A673 (cell line): ENCODE measurements around the gene UFC1. TPM values are rescaled to one million over a fixed set of nuclear protein-coding genes. Genes with fewer than 3 reads are reported as not detected.
A peak's percentile ranks its signal among the peaks of the same experiment; 100 is the strongest.

Source experiments
- BruUV-seq: library from RNA; stranded (reverse); fragments of 400-500 nt; replicated peaks from 2 replicates; lab custom pipeline; 2021; lab: Mats Ljungman, UMichigan
- CTCF ChIA-PET: fragments of 300-600 bp; sonication (Branson Sonifier 250); formaldehyde crosslinking; loops from one replicate; lab custom pipeline; 2022; ENCODE audit warnings: antibody characterized with exemption; lab: Charles Lee
- POLR2A ChIA-PET: fragments of 300-600 bp; sonication (Branson Sonifier 250); formaldehyde crosslinking; loops from one replicate; lab custom pipeline; 2022; ENCODE audit warnings: antibody characterized with exemption; ENCODE audit not compliant: low non-redundant PET; lab: Charles Lee
- DNase-seq: peaks from one replicate; pipeline ENCODE4 v3.0.0-alpha.2; 2015; ENCODE audit warnings: low spot score
- H3K27ac ChIP-seq: fragments of 200-600 bp; sonication (generic); 2 replicates; pipeline ENCODE4 v1.5.1; 2016; ENCODE audit warnings: mixed run types, low read depth, mild to moderate bottlenecking, mixed read lengths, antibody characterized with exemption, low read length; ENCODE audit not compliant: poor library complexity, severe bottlenecking
- H3K27me3 ChIP-seq: fragments of 200-600 bp; sonication (generic); replicated peaks from 2 replicates; pipeline ENCODE4 v1.6.1; 2017; ENCODE audit warnings: mixed run types, low read depth, mild to moderate bottlenecking, mixed read lengths, antibody characterized with exemption, low read length; ENCODE audit not compliant: insufficient read depth, poor library complexity
- H3K36me3 ChIP-seq: fragments of 200-600 bp; sonication (generic); 2 replicates; pipeline ENCODE4 v1.6.1; 2016; ENCODE audit warnings: mixed run types, mild to moderate bottlenecking, mixed read lengths, antibody characterized with exemption, low read length; ENCODE audit not compliant: insufficient read depth, poor library complexity, severe bottlenecking
- H3K4me1 ChIP-seq: fragments of 200-600 bp; sonication (generic); 2 replicates; pipeline ENCODE4 v1.6.1; 2017; ENCODE audit warnings: mixed run types, mild to moderate bottlenecking, mixed read lengths, antibody characterized with exemption, low read length; ENCODE audit not compliant: insufficient read depth, poor library complexity, severe bottlenecking
- H3K4me3 ChIP-seq: fragments of 200-600 bp; sonication (generic); 2 replicates; pipeline ENCODE4 v1.5.1; 2016; ENCODE audit warnings: low read depth, mixed run types, mild to moderate bottlenecking, mixed read lengths, low read length; ENCODE audit not compliant: poor library complexity, severe bottlenecking
- H3K9me3 ChIP-seq: fragments of 200-600 bp; sonication (generic); 2 replicates; pipeline ENCODE4 v1.6.1; 2016; ENCODE audit warnings: mixed run types, low read depth, mild to moderate bottlenecking, mixed read lengths, antibody characterized with exemption, low read length; ENCODE audit not compliant: poor library complexity, severe bottlenecking
- CTCF ChIP-seq: fragments of 300-800, 200-600 bp; sonication (generic); conservative IDR thresholded peaks from 2 replicates; pipeline ENCODE4 v1.5.1; 2017; ENCODE audit warnings: low read depth, mild to moderate bottlenecking, antibody characterized with exemption, low read length, moderate library complexity, mixed read lengths
- EZH2 ChIP-seq: fragments of 200-600 bp; sonication (generic); IDR thresholded peaks from 2 replicates; pipeline ENCODE4 v1.6.1; 2017; ENCODE audit warnings: borderline replicate concordance, low read depth, mild to moderate bottlenecking, mixed read lengths, antibody characterized with exemption, low read length; ENCODE audit not compliant: poor library complexity, severe bottlenecking
- intact Hi-C: fragments of 100-400 bp; cut with micrococcal nuclease; formaldehyde crosslinking; loops from one replicate; pipeline ENCODE4 v1.10.0; 2022; ENCODE audit not compliant: unreplicated experiment
- total RNA-seq: library from RNA; stranded (reverse); gene quantifications from 2 replicates; pipeline ENCODE4 v1.2.3, GENCODE V29; 2021

Gene UFC1
- total RNA-seq, 1 experiment from 2014 or later: 82.7 TPM

GRCh38 chr1:161195171-161195570 is 41.4 kb downstream of the UFC1 start:
- CTCF ChIA-PET: no interaction called here
- Histone ChIP-seq H3K4me1 (peaks cover 37% of the 10 kb centered on the region), H3K4me3 (no peak overlapping the region), H3K27me3 (no peaks in the 10 kb centered on the region), H3K27ac (no peak overlapping the region), H3K9me3 (no peaks in the 10 kb centered on the region), H3K36me3 (peaks cover 53% of the 10 kb centered on the region)
- TF ChIP-seq EZH2: no peak
- no peak for TF ChIP-seq CTCF
- intact Hi-C loops: no loop called here
- no TSS peak for BruUV-seq
- POLR2A ChIA-PET: no interaction called here
- DNase-seq: no peak

GRCh38 chr1:161196111-161196510 is 42.3 kb downstream of the UFC1 start:
- Histone ChIP-seq H3K4me3 (no peak overlapping the region), H3K4me1 (peaks cover 47% of the 10 kb centered on the region), H3K9me3 (no peaks in the 10 kb centered on the region), H3K27me3 (no peaks in the 10 kb centered on the region), H3K27ac (peak overlapping the region; percentile 87), H3K36me3 (peaks cover 47% of the 10 kb centered on the region)
- DNase-seq: no peak
- POLR2A ChIA-PET: no interaction called here
- TF ChIP-seq EZH2 (no peak), CTCF (no peak)
- CTCF ChIA-PET: no interaction called here
- intact Hi-C loops: no loop called here
- BruUV-seq: no TSS peak

DNA sequence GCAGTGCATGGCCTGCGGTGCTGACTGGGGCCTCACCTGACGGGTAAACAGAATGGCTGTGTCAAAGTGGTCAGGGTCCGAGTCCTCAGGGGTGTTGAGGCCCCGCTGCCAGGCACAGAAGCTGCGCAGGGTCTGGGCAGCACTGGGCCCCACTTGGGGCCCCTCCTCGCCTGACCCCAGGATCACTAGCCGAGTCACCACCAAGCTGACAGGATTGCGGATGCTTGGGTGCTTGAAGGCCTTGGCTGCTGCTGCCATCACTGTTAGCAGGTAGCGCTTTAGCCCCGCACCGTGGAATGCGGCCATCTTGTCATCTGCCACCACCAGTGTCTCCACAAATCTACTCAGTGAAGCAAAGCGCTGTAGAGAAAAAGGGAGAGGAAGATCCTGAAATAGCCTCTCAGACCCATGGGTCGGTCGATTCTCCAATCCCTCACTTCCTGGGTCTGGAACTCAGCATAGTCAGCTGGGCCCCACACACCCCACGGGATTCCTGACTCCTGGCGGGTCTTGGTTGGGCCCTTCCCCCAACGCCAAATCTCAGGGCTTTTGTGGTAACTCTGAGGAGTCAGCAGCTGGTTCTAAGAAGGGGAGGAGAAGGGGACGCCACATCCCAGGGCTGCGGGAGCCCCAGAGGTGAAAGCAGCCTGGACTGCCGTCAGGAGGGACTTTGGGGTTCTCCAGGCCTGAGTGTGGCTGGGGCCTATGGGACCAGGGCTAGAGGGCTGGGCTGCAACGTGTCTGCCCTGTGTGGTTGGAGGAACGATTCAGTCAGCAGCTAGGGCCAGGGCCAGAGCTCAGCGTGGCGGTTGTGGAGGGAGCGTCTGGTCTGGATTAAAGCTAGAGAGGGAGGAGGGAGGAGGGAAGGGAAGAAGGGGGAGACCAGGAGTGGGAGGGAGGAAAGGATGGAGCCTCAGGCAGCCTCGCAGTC is 43.0 kb downstream of the UFC1 start:
- ChIA-PET CTCF (no interaction called here), POLR2A (interaction anchor here (0.5 kb wide), 1 partner anchor 89 kb away, joined by 13 read pairs; no protein-coding TSS in a partner anchor)
- no TSS peak for BruUV-seq
- H3K27me3 ChIP-seq: no peaks in the 10 kb centered on the region
- H3K4me3 ChIP-seq: peak overlapping the region; percentile 57
- peaks cover 40% of the 10 kb centered on the region for H3K36me3 ChIP-seq
- TF ChIP-seq CTCF (no peak), EZH2 (no peak)
- H3K9me3 ChIP-seq: no peaks in the 10 kb centered on the region
- H3K27ac ChIP-seq: peak overlapping the region; percentile 87
- H3K4me1 ChIP-seq: peaks cover 54% of the 10 kb centered on the region
- DNase-seq: peak; percentile 46
- intact Hi-C loops: no loop called here
